Kidney (tissue), 14 donors: Measurements from ENCODE around the gene CYB5R3. TPM values are rescaled to one million over a fixed set of nuclear protein-coding genes. Genes with fewer than 3 reads are reported as not detected.
"Not testable (repeated sequence)": the region's sequence is repeated elsewhere in the genome, so short reads cannot be mapped to it uniquely, and the experiment has no call there.

Experiments
- DNase-seq, 5 donors: peaks; one replicate each; pipeline ENCODE4 v3.0.0-alpha.2; 2013 to 2020
- FAIRE-seq: peaks from 2 replicates; lab custom pipeline; 2012; peaks lifted over from hg19 to GRCh38; lab: Jason Lieb, UNC
- H3K27ac ChIP-seq, 2 donors: one replicate each; pipeline ENCODE4 v1.7.0; 2013; ENCODE audit warnings: low read depth in 2 of 2, low read length in 2 of 2, inconsistent platforms in 1 of 2
- H3K27me3 ChIP-seq: one replicate; pipeline ENCODE4 v1.7.1; 2013; ENCODE audit warnings: low read length, inconsistent platforms; ENCODE audit not compliant: control insufficient read depth, insufficient read depth
- H3K36me3 ChIP-seq, 3 donors: one replicate each; pipeline versions ENCODE4 v1.7.0 to v1.7.1; 2013; ENCODE audit warnings: low read length in 3 of 3, control low read depth in 1 of 3, inconsistent platforms in 1 of 3; ENCODE audit not compliant: insufficient read depth in 3 of 3, control insufficient read depth in 2 of 3
- H3K4me1 ChIP-seq, 3 donors: one replicate each; pipeline versions ENCODE4 v1.7.0 to v1.7.1; 2013; ENCODE audit warnings: low read length in 3 of 3, inconsistent platforms in 1 of 3, low read depth in 1 of 3; ENCODE audit not compliant: control insufficient read depth in 2 of 3, insufficient read depth in 2 of 3
- H3K4me3 ChIP-seq, 3 donors: one replicate each; pipeline versions ENCODE4 v1.7.0 to v1.8.1; 2013; ENCODE audit warnings: low read length in 3 of 3, control low read depth in 1 of 3, inconsistent platforms in 1 of 3
- H3K9ac ChIP-seq, 3 donors: one replicate each; pipeline versions ENCODE4 v1.7.0 to v1.7.1; 2013; ENCODE audit warnings: low read length in 3 of 3, control low read depth in 1 of 3, inconsistent platforms in 1 of 3
- H3K9me3 ChIP-seq, 3 donors: one replicate each; pipeline versions ENCODE4 v1.7.0 to v1.7.1; 2013; ENCODE audit warnings: low read length in 3 of 3, control low read depth in 1 of 3, inconsistent platforms in 1 of 3; ENCODE audit not compliant: control insufficient read depth in 2 of 3, insufficient read depth in 1 of 3
- CTCF ChIP-seq: IDR thresholded peaks from 3 replicates; pipeline ENCODE4 v1.5.1; 2012; ENCODE audit warnings: mild to moderate bottlenecking, moderate library complexity, borderline replicate concordance; ENCODE audit not compliant: insufficient read depth; ENCODE audit errors: extremely low read depth
- intact Hi-C: fragments of 100-400 bp; cut with DNase I; formaldehyde crosslinking; loops from one replicate; pipeline ENCODE4 v1.11.1; 2022
- polyA plus RNA-seq: library from polyadenylated mRNA; stranded (reverse); fragments of 350-450 nt; fragmentation: Illumina TruSeq; extraction: RNeasy Lipid Tissue Mini Kit (QIAGEN cat#74804); gene quantifications from one replicate; pipeline ENCODE4 v1.2.3, GENCODE V29; 2014; ENCODE audit warnings: low read depth, low replicate concordance; ENCODE audit not compliant: insufficient read depth
- total RNA-seq: library from RNA; stranded (reverse); fragmentation: NEBNext Ultra II Directional; extraction: Animal tissue kit (Norgen Biotek cat#: 25700); gene quantifications from one replicate; pipeline ENCODE4 v1.2.1, GENCODE V29; 2021
- donor health status: control.
- donor health status: control.
- donor health status: control.
- donor health status: control.
- donor health status: control.
- donor health status: DM: yes; HTN: yes; CAD: no.
- donor health status: Normal renal cell carcinoma (clear cell type).

CYB5R3 gene
- total and polyA plus RNA-seq, 2 donors from 2014 or later = 287 to 426 TPM

GRCh38 chr22:42670046-42670445 is 20.9 kb upstream of the CYB5R3 start:
- Histone ChIP-seq H3K9me3 (no peaks in the 10 kb centered on the region), H3K27me3 (no peaks in the 10 kb centered on the region), H3K27ac (peak overlapping the region in 1 of 2 donors; percentile 1), H3K9ac (no peak overlapping the region), H3K36me3 (no peaks in the 10 kb centered on the region), H3K4me3 (no peak overlapping the region), H3K4me1 (peaks cover 0 to 19% (median 2%) of the 10 kb centered on the region in 3 donors)
- FAIRE-seq (no peak), DNase-seq (no peak)
- no peak for TF ChIP-seq CTCF
- intact Hi-C loops = no loop called here

- H3K9ac ChIP-seq, H3K27ac ChIP-seq, H3K27me3 ChIP-seq, intact Hi-C loops, H3K4me3 ChIP-seq, H3K9me3 ChIP-seq, FAIRE-seq, DNase-seq, H3K36me3 ChIP-seq: not testable (repeated sequence)
- H3K4me1 ChIP-seq = peaks cover 0 to 11% (median under 1%) of the 10 kb centered on the region in 3 donors
Observed at GRCh38 chr22:42666393-42666792, 17.2 kb upstream of the CYB5R3 start.

- intact Hi-C loops = no loop called here
- H3K4me3 ChIP-seq = no peak overlapping the region
- peaks cover 0 to 2% (median 0%) of the 10 kb centered on the region in 3 donors for H3K4me1 ChIP-seq
- DNase-seq (no peak), FAIRE-seq (no peak)
- H3K9me3 ChIP-seq = no peaks in the 10 kb centered on the region
- no peak overlapping the region for H3K27ac ChIP-seq
- H3K9ac ChIP-seq = no peak overlapping the region
- TF ChIP-seq CTCF = no peak
- H3K27me3 ChIP-seq = no peaks in the 10 kb centered on the region
- no peaks in the 10 kb centered on the region for H3K36me3 ChIP-seq
Observed at GRCh38 chr22:42664976-42665831, 16.0 kb upstream of the CYB5R3 start.

DNA sequence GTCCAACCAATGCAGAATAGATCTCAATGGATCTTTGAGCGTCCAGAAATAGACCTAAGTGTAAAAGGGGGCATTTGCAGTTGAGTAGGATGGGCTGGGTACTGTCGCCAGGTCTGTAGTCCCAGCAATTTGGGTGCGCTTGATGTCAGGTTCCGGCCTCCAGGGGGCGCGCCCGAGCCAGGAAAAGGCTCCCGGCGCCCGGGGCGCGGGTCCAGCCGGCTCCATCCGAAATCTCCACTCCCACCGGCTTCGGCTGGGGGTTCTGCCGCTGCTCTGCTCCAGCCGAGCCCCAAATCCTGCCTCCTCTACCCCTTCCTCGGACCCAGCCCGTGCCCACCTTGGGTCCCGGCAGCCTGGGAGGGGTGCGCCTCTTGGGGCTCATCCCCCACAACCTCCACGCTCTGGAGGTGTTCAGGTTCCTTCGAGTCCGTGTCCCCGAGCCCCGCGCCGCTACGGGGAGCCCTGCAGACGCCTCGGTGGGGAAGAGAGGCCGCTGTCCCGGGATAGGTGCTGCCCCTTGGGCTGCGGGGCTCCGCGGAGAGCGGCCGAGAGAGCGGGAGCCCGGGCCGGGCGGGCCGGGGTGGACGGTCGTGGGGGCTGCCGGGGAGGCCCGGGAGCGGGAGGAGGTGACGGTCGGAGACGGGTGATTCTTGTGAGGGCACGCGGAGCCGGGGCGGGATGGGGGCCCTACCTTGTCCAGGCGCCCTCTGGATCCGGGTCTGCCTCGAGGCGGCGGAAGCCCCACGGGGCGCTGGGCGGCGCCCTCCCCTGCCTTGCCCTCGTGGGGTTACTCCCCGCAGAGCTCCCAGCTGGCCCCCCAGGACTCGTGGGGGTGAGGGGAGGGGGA is 13.0 kb upstream of the CYB5R3 start:
- H3K27ac ChIP-seq = peak overlapping the region; percentile 9 to 57
- H3K36me3 ChIP-seq = no peaks in the 10 kb centered on the region
- intact Hi-C loops = no loop called here

More for the DNA sequence above, 13.0 kb upstream of the CYB5R3 start:
- Histone ChIP-seq H3K9ac (peak overlapping the region in 1 of 3 donors; percentile 46), H3K27me3 (no peaks in the 10 kb centered on the region), H3K9me3 (no peaks in the 10 kb centered on the region), H3K4me3 (peak overlapping the region in 2 of 3 donors; percentile 50 to 55), H3K4me1 (no peaks in the 10 kb centered on the region)
- peak; percentile 85 for TF ChIP-seq CTCF
- FAIRE-seq = no peak
- DNase-seq = peak; percentile 87 to 93 (median 90)
